Head of caudate nucleus (tissue), 42 donors: ENCODE data around the gene WWOX.

Experiments
- DNase-seq, 42 donors: peaks; one replicate each; pipeline versions ENCODE4 v3.0.0 to v3.0.0-alpha.2; 2020 to 2021; ENCODE audit warnings: mixed read lengths in 7 of 42
- intact Hi-C: fragments of 100-400 bp; cut with DNase I; formaldehyde crosslinking; loops from one replicate; pipeline ENCODE4 v1.15.0; 2022

WWOX gene

GRCh38 chr16:78542419-78542818 is 443.0 kb downstream of the WWOX start:
- no peak for DNase-seq
- intact Hi-C loops = no loop called here

GRCh38 chr16:78543023-78543422 is 443.6 kb downstream of the WWOX start:
- intact Hi-C loops = no loop called here
- no peak for DNase-seq

GRCh38 chr16:78549366-78549765 is 449.9 kb downstream of the WWOX start:
- intact Hi-C loops = no loop called here
- DNase-seq = no peak

- intact Hi-C loops = no loop called here
- DNase-seq = no peak
Measured at GRCh38 chr16:78551487-78552085, 452.1 kb downstream of the WWOX start.

GRCh38 chr16:78552106-78552675 is 452.7 kb downstream of the WWOX start:
- intact Hi-C loops = no loop called here
- DNase-seq = no peak

GRCh38 chr16:78552716-78553115 is 453.3 kb downstream of the WWOX start:
- intact Hi-C loops = no loop called here
- no peak for DNase-seq

- DNase-seq = no peak
- intact Hi-C loops = no loop called here
Measured at GRCh38 chr16:78553268-78554039, 454.0 kb downstream of the WWOX start.

GRCh38 chr16:78556421-78556820 is 457.0 kb downstream of the WWOX start:
- DNase-seq = no peak

GRCh38 chr16:78560997-78561396 is 461.5 kb downstream of the WWOX start:
- no peak for DNase-seq
- intact Hi-C loops = no loop called here

More at GRCh38 chr16:78556421-78556820, 457.0 kb downstream of the WWOX start:
- intact Hi-C loops = no loop called here

- no peak for DNase-seq
- intact Hi-C loops = no loop called here
Measured at GRCh38 chr16:78562111-78562510, 462.7 kb downstream of the WWOX start.

GRCh38 chr16:78562650-78563049 is 463.2 kb downstream of the WWOX start:
- peak in 19 of 42 donors; percentile 10 to 66 (median 30) for DNase-seq
- intact Hi-C loops = no loop called here

GRCh38 chr16:78563905-78564304 is 464.5 kb downstream of the WWOX start:
- intact Hi-C loops = no loop called here
- no peak for DNase-seq

- no peak for DNase-seq
- intact Hi-C loops = no loop called here
Measured at GRCh38 chr16:78566397-78567073, 467.1 kb downstream of the WWOX start.

GRCh38 chr16:78570399-78571141 is 471.1 kb downstream of the WWOX start:
- DNase-seq = no peak
- intact Hi-C loops = no loop called here

- no peak for DNase-seq
- intact Hi-C loops = no loop called here
Measured at GRCh38 chr16:78571434-78571833, 472.0 kb downstream of the WWOX start.

GRCh38 chr16:78571898-78572358 is 472.5 kb downstream of the WWOX start:
- DNase-seq = no peak
- intact Hi-C loops = no loop called here

- intact Hi-C loops = no loop called here
- no peak for DNase-seq
Measured at GRCh38 chr16:78574571-78574970, 475.1 kb downstream of the WWOX start.

- intact Hi-C loops = no loop called here
- no peak for DNase-seq
Measured at GRCh38 chr16:78576941-78577340, 477.5 kb downstream of the WWOX start.

- intact Hi-C loops = no loop called here
- DNase-seq = no peak
Measured at GRCh38 chr16:78577630-78578029, 478.2 kb downstream of the WWOX start.
